Measurements from ENCODE around the gene CACNG4.
"Not testable (repeated sequence)": the region's sequence is repeated elsewhere in the genome, so short reads cannot be mapped to it uniquely, and the experiment has no call there.

CACNG4 gene

DNA sequence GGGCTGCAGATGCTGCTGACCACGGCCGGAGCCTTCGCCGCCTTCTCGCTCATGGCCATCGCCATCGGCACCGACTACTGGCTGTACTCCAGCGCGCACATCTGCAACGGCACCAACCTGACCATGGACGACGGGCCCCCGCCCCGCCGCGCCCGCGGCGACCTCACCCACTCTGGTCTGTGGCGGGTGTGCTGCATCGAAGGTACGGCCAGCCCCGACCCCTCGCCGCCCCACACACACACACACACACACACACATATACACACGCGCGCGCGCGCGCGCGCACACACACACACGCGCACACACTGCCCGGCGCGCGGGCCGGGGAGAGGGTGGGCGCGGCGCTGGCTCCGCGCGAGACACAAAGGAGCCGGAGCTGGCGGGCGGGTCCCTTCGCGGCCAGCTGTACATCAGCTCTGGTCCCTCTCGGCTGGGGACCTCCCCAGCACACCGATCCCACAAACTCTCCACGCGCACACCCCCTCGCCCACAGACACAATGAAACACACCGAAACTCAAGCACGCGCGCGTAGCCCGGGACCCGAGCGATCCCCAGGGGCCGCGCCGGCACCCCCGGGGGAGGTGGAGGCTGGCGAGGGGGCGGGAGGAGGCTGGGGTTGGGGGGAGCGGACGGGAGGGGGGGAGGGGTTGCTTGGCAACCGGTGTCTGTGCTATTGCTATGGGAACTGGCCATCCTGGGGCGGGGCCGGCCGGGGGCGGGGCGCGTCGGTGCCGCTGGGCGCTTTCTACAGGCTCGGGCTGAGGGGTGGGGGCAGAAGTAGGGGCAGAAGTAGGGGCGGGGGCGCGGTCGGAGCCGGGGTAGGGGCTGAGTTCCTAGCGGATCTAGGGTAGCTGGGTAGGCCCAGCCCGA is 658 bp downstream of the CACNG4 start:
- no peak for DNase-seq (ENCODE audit: low read depth)

DNA sequence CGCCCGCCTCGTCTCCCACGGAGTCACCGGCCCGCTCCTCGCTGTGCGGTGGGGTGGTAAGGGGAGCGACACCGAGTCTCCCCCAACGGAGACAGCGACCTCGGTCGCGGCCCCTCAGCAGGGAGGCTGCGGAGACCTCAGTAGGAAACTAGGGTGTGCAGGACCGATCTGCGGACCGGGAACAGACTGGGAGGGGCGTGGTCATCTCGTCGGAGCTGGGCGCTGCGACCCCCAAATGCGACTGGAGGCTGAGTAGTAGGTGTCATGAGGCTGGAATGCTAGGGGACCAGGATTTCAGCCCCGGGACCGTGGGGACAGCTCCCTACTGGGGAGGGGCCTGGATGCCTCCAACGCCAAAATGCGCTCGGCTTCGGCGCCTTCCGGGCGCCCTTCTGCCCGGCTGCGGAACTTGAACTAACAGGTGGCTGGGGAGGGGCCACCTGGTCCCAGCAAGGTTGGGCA is 1.3 kb downstream of the CACNG4 start:
- no peak for DNase-seq (ENCODE audit: low read depth)

DNA sequence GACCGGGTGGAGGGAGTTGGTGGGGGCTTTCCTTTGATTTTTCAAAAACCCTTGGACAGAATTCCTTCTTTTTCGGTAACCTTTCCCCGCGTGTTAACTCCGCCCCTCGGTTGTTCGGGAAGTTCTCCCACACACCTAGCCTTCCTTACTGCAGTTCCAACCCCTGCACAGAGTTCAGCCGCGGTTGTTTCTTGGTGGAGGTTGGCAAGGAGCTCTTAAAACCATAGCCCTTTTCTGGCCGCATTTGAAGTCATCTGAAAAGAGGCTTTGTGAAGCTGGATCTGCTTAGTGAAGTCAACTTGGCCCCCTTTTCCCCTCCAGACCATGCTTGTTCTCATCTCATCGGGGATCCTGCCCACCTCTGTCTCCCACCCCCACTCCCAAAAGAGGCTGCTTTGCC is 1.8 kb downstream of the CACNG4 start:
- DNase-seq (ENCODE audit: low read depth), result no peak

DNA sequence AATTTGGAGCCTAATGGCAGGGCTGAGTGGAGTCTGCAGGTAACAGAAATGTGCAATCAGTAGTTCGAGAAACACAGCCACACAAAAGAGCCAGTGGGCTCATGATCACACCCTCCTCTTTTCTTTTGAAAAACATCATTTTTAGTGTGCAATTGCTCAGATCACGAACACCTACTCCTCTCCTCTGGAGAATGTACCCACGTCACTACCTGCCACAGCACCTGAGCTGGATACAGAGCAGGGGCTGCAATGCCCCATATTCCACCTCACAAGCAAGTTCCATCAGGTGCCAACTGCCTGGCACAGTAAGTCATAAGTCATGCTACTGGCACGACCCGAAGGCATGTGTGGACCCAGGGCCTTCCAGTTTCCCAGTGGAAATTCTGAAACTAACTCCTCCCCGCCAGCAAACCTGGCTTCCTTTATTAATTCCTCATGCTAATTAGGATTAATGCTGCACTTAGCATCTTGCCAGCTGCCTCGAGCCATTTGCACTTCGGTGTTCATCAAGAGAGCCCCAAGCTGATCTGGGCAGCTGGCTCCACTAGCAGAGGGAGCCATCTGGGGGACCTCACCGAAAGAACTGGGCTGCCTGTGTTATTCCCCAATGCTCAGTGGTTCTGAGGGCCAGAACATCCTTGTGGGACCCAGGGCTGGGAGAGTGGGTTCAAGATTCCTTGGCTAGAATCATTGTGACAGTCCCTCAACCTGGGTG is 2.4 kb downstream of the CACNG4 start:
- no peak for DNase-seq (ENCODE audit: low read depth)

DNA sequence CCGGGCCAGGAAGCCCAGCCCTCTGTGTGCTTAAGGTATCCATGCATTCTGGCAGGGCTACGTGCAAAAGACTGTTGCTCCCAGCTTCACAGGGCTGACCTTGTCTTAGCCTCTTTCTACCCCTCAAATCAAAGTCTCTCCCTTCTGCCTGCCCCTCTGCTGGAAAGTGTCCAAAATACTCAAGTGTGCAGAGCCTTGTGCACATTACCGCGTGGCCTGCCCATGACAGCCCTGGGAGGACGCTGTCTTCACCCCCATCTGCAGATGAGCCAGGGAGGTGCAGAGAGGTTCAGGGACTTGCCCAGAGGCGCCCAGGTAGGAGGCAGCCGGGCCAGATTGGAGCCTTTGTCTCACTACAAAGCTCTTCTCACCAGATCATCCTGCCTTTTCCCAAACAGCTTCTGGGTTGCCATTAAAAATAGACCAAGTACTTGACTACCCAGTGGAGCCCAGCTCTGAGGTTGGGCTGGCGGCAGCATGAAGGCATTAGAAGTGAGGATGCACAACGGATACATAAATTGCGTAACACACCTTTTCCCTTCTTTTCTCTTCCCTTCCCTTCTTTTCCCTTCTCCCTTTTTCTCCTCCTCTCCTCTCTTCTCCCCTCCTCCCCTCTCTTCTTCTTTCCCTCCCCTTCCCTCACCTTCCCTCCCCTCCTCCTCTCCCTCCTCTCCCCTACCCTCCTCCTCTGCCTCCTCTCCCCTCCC is 3.5 kb downstream of the CACNG4 start:
- DNase-seq (ENCODE audit: low read depth), result no peak

DNA sequence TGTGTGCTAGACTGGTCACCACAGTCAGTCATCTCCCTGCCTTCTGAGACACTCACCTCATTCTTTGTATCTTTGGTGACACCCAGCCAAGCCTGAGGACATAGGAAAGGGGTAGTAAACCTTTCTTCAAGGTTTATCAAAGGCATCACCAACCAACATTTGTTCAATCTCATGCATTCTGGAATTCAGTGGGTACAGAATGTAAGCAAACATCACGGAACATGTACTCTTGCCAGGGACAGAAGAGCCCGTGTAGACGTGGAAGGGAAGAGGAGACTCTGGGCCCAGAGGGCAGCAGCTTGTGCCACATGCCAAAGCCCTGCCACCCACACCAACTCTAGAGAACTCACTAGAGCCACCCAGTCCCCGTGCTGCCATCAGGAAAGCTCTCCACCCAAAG is 4.4 kb downstream of the CACNG4 start:
- DNase-seq (ENCODE audit: low read depth), result no peak

DNA sequence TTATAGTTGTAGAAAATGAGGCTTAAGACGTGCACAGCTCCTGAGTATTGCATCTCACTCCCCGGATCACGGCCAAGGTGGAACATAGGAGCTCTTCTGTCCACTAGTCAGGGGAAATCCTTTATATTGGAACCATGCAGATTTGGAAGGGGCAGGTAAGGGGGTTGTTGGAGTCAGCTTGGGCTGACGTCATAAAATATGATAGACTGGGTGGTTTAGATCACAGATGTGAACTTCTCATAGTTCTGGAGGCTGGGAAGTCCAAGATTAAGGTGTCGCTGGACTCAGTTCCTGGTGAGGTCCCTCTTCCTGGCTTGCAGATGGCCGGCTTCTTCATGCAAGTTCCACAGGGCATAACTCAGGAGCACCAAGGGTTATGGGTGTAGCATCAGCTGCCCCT is 5.6 kb downstream of the CACNG4 start:
- DNase-seq (ENCODE audit: low read depth), result no peak

DNA sequence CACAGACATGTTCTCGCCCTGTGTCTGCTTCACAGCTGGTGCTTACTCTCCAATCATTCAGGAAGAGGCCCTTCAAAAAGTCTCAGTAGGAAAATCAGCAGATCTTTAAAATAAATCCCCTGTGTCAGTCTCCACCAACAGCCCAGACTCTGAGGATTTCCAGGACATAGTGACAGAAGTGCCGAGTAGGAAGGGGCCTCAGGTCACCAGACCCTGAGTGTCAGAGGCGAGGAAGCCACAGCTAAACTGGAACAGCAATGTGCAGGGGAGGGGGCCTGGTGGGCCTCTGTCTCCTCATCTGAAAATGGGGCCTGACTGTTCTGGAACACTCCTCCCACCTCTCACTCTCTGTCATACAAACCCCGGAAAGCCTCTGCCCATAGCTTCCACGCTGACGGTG is 6.3 kb downstream of the CACNG4 start:
- DNase-seq (ENCODE audit: low read depth), result no peak

DNA sequence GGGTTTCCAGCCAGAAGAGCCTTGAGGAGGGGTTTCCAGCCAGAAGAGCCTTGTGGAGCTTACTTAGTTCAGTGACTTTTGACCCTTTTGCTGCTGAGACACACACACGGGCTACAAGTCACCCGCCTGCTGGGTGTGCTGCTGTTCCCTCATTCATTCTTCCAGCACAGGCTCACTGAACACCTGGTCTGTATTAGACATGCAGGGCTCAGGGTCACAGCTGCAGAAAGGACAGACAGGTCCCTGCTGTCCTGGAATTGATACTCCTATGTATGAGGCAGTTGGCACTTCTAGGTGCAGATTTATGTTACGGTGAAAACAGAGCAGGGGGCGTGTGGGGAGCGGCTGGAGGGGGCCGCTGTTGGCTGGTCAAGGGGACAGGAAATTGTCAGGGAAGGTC is 6.8 kb downstream of the CACNG4 start:
- DNase-seq (ENCODE audit: low read depth), result no peak

DNA sequence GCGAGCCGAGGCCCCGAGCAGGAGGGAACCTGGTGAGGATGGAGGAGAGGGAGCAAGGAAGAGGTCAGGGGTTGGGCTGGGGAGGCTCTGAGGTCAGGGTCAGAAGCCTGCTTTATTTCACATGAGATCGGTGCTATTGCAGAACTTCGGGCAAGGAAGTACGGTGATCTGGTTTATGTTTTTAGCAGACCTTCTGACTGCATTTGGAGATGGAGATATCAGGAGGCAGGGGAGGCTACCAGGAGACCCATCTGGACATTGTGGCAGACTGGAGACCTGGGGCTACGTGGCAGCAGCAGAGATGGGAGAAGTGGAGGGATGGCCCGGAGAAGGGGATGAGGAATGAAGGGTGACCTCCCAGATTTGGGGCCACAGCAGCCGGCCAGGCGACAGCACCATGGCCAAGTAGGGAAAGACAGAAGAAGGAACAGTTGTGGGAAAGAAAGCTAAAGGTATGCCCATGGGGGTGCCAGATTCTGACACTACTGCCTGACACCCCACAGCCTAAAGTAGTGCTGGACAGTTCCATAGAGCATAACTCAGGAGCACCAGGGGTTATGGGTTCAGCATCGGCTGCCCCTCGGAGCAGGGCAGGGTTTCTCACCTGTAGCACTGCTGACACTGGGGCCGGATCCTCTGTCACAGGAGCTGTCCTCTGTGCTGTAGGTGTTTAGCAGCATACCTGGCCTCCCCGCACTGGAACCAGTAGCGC is 7.4 kb downstream of the CACNG4 start:
- no peak for DNase-seq (ENCODE audit: low read depth)

DNA sequence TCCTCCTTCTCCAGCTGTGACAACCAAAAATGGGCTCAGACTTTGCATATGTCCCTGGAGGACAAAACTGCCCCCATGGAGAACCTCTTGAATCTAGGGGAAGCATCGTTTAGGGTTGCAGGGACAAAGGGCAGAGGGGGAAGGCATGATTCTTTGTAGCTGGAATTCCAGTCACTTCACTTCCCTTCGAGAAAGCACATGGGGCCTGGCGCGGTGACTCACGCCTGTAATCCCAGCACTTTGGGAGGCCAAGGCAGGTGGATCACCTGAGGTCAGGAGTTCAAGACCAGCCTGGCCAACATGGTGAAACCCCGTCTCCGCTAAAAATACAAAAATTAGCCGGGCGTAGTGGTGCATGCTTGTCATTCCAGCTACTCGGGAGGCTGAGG is 7.9 kb downstream of the CACNG4 start:
- DNase-seq (ENCODE audit: low read depth), result not testable (repeated sequence)

DNA sequence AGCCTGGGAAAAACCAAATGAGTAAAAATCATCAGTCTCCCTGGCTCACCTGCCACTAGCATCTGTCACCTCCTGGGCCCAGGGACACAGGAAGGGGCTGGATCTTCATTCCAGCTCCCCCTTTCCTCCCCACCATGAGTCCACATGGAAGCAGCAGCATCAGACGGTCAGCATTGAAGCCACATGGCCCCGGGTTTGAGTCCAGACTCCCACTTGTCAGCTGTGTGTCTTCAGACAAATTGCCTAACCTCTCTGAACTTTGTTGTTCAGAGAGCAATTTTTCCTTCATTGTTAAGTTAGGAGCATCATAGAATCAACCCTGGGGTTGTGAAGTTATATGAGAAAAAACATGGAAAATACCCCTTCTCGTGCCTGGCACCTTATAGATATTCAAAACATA is 10.7 kb downstream of the CACNG4 start:
- DNase-seq (ENCODE audit: low read depth), result no peak

DNA sequence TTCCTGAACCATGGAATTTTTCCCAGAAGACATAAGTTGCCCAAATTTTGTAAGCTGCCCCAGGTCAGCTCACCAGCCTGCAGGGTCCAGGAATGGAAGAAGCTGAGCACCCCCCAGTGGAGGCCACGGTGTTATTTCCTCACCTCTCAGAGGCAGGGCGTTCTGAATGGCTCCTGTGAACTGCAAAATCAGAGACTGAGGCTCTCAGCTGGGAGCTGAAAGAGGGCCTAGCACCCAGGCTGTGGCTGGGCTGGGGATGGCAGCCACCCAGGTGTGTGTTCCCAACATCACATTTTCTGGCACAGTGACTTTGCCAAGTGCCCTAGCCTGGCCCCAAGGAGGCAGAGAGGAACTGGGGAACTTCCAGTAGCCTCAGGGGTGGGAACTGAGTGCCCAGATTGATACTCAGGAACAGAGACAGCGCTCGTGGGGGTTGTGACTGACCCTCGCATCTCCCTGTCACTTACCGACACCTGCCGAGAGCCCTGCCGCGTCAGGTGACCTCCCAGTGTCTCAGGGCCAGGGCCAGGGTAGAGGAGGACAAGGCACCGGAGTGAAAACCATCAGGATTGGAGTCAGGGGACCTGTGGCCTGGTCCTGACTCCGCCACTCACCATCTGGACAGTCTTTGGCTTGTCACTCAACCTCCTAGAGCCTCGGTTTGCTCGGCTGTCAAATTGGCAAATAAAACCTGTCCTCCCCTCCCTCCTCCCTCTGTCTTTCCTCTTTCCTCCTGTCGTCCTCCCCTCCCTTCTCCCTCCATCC is 11.3 kb downstream of the CACNG4 start:
- DNase-seq (ENCODE audit: low read depth), result no peak

DNA sequence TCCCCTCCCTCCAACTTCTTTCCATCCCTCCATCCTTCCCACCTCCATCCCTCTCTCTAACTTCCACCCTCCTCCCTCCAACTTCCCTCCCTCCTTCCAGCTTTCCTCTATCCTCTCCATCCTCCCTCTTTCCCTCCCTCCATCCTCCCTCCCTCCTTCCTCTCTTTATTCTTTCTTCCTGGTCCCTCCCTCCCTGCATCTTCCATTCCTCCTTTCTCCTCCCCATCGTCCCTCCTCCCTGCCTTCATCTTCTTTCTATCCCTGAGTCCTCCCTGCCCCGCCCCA is 11.8 kb downstream of the CACNG4 start:
- DNase-seq (ENCODE audit: low read depth), result no peak

DNA sequence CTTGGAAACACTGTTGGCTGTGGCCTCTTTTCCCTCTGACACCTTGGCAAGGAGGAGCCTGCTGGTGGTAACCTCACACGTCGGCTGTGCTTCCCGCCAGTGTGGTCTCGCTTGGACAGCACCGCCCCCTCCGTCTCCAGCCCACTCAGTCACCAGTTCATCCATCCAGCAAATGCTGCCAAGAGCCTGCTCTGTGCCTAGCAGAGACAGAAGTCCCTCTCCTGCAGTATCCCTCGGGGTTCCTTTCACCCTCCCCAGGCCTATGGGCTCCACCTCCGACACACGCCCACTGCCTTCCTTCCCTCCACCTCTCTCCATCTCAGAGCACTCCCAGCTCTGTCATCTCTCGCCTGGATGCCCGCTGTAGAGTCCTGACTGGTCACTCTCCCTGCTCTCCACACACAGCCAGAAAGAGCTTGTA is 12.3 kb downstream of the CACNG4 start:
- DNase-seq (ENCODE audit: low read depth), result no peak

DNA sequence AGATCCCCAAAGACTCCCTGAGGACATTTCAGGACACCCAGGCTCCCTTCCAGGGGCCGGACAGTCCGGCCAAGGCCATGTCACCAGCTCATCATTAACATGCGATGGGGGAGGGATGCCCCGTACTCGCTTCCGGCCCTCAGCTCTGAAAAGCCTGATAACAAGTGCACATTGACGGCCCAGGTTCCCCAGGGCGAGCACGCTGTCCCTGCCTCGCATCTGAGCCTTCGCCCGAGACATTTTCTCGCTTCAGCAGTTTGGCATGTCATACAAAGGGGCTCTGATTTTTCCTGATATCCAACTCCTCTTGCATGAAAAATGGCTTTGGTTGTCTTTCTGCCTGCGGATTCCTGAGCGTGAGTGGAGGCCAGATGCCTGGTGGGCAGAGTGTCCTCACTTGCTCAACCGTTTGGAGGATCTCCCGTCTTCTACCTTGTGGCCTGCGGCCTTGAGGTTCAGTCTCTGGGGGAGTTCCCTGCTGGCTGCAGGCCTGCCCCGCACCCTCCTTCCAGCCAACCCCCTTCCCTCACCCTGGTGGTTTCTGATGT is 14.1 kb downstream of the CACNG4 start:
- DNase-seq (ENCODE audit: low read depth), result no peak

DNA sequence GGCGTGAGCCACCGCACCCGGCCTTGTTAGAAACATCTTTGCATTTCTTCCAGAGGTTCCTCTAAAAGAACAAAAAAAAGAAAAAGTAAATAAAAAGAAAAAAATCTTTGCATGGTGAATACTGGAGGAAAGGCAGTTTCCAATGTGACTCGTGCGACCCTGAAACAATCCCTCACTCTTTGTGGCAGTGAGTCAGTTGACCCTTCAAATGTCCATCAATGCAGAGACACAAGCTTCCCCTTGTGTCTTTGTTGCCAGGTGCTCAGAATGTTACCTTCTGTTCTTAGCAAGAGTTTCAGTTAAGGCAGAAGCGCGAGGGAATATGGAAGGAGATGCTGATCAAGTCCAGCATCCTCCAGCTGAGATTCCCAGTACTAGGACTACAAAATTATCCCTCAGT is 16.4 kb downstream of the CACNG4 start:
- no peak for DNase-seq (ENCODE audit: low read depth)

DNA sequence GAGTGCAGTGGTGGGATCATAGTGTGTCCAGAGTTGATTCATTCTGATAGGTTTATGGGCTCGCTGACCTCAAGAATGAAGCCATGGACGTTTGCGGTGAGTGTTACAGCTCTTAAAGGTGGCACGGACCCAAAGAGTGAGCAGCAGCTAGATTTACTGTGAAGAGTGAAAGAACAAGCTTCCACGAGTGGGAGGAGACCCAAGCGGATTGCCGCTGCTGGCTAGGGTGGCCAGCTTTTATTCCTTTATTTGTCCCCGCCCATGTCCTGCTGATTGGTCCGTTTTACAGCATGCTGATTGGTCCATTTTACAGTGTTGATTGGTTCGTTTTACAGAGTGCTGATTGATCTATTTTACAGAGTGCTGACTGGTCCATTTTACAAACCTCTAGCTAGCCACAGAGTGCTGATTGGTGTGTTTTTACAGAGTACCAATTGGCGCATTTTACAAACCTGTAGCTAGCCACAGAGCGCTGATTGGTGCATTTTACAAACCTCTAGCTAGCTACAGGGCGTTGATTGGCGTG is 17.5 kb downstream of the CACNG4 start:
- DNase-seq (ENCODE audit: low read depth), result no peak

DNA sequence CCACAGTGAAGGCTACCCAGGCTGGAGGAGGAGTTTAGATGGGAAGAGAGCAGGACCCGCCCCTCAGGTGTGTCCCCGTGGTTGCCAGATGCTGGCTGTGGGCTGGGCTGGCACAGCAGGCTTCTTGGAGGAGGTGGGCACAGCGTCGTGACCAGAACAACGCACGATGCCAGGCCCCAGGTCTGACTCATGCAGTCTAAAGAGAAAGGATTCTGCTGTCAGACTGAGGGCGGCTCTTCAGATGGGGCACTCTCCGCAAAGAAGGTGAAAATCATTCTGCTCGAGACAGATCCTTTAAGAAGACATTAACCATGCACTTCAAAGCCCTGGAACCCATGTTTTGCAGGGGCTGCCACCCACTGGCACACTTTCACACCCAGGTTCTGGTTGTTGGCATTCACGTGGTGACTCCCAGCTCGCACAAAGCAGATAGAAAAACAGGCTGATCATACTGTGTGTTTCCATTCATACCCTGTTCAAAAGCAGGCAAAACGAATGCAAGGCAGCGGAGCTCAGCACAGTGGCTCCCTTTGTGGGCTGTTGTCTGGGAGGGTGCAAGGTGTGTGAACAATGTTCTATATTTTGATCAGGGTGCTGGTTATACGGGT is 19.0 kb downstream of the CACNG4 start:
- no peak for DNase-seq (ENCODE audit: low read depth)

DNA sequence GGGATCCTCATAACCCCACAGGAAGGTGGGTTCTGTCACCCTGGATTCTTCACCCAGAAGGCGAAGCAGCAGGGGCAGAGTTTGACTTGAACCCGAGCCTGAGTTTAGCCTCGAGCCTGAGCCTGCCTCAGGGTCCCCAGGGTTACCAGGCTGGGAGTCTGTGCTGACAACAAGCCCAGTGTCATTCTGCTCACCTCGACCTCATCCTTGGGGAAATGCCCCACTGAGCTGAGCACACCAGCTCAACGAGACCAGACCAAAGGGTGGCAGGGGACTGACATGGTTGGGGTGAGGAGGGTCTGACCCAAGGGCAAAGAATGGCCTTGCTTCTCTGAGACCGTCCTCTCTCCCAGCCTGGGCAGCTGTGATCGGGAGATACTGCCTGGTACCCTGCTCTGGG is 20.2 kb downstream of the CACNG4 start:
- no peak for DNase-seq (ENCODE audit: low read depth)

All from fibroblast of the conjunctiva (primary cell).